ENCODE data around the gene NDST1.

NDST1 gene

GRCh38 chr5:150590979-150591695 is 83.2 kb downstream of the NDST1 start:
- no peak for DNase-seq

GRCh38 chr5:150593593-150593992 is 85.7 kb downstream of the NDST1 start:
- no peak for DNase-seq

- no peak for DNase-seq
These were observed 86.1 kb downstream of the NDST1 start for GRCh38 chr5:150593996-150594395.

GRCh38 chr5:150595466-150596031 is 87.6 kb downstream of the NDST1 start:
- no peak for DNase-seq

- DNase-seq: no peak
These were observed 88.4 kb downstream of the NDST1 start for GRCh38 chr5:150596313-150596712.

GRCh38 chr5:150596826-150597225 is 88.9 kb downstream of the NDST1 start:
- DNase-seq: no peak

GRCh38 chr5:150598006-150598405 is 90.1 kb downstream of the NDST1 start:
- DNase-seq: no peak

GRCh38 chr5:150598821-150599273 is 90.9 kb downstream of the NDST1 start:
- DNase-seq: no peak

GRCh38 chr5:150599281-150599680 is 91.3 kb downstream of the NDST1 start:
- DNase-seq: no peak

GRCh38 chr5:150599917-150600511 is 92.1 kb downstream of the NDST1 start:
- DNase-seq: no peak

GRCh38 chr5:150600616-150601490 is 92.9 kb downstream of the NDST1 start:
- no peak for DNase-seq

- DNase-seq: no peak
These were observed 93.8 kb downstream of the NDST1 start for GRCh38 chr5:150601491-150602345.

GRCh38 chr5:150603052-150603451 is 95.1 kb downstream of the NDST1 start:
- no peak for DNase-seq

GRCh38 chr5:150603491-150603890 is 95.6 kb downstream of the NDST1 start:
- DNase-seq: no peak

- no peak for DNase-seq
These were observed 96.1 kb downstream of the NDST1 start for GRCh38 chr5:150604010-150604409.

GRCh38 chr5:150604894-150605440 is 97.0 kb downstream of the NDST1 start:
- DNase-seq: no peak

- DNase-seq: no peak
These were observed 97.6 kb downstream of the NDST1 start for GRCh38 chr5:150605546-150605945.

GRCh38 chr5:150606476-150606875 is 98.5 kb downstream of the NDST1 start:
- DNase-seq: no peak

GRCh38 chr5:150607105-150607504 is 99.2 kb downstream of the NDST1 start:
- no peak for DNase-seq
